ENCODE results near the gene C3orf80. TPM values are rescaled to one million over a fixed set of nuclear protein-coding genes. Genes with fewer than 3 reads are reported as not detected.
A peak's percentile ranks its signal among the peaks of the same experiment; 100 is the strongest.
"Not testable (repeated sequence)": the region's sequence is repeated elsewhere in the genome, so short reads cannot be mapped to it uniquely, and the experiment has no call there.

Gene C3orf80
- total RNA-seq, 1 donor from 2014 or later: not detected

DNA sequence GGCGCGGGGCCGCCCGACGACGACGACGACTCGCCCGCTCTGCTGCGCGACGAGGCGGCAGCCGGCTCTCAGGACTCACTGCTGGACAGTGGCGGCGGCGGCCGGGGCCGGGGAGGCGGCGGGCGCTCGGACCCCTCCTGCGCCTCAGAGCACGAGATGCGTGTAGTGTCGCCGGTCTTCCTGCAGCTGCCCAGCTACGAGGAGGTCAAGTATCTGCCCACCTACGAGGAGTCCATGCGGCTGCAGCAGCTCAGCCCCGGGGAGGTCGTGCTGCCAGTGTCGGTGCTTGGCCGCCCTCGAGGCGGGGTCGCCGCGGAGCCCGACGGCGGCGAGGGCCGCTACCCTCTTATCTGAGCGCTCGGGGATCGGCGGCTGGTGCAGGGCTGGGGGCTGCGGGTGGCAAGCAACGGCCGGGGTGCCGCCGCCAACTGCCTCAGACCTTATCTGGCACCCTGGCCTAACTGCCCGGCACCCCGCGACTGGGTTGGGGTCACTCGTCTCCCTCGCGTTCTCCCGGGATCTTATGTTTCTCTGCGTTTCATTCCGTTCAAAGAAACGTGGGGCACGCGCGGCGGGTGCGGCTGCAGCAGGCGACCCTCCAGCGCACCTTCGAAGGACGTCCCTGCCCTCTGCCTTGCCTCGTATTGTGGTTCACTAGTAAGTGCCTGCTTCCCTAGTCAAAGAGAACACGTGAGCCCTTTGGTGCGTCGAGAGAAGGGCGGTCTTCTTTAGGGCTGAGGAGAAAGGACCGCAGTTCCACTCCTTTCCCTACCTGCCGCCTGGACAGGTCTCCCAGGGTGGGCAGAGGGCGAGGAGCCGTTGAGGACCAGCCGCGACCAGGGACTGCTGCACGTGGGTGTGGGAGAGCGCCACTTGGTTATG is 1.0 kb downstream of the C3orf80 start:
- H3K36me3 Mint-ChIP-seq: no peaks in the 10 kb centered on the region
- H3K27ac Mint-ChIP-seq: peak overlapping the region; percentile 25
- TF ChIP-seq, protein P1, sequence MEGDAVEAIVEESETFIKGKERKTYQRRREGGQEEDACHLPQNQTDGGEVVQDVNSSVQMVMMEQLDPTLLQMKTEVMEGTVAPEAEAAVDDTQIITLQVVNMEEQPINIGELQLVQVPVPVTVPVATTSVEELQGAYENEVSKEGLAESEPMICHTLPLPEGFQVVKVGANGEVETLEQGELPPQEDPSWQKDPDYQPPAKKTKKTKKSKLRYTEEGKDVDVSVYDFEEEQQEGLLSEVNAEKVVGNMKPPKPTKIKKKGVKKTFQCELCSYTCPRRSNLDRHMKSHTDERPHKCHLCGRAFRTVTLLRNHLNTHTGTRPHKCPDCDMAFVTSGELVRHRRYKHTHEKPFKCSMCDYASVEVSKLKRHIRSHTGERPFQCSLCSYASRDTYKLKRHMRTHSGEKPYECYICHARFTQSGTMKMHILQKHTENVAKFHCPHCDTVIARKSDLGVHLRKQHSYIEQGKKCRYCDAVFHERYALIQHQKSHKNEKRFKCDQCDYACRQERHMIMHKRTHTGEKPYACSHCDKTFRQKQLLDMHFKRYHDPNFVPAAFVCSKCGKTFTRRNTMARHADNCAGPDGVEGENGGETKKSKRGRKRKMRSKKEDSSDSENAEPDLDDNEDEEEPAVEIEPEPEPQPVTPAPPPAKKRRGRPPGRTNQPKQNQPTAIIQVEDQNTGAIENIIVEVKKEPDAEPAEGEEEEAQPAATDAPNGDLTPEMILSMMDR (IDR thresholded peaks at IDR 0.05; ENCODE audit: unreplicated experiment): no peak
- peak overlapping the region; percentile 67 for H3K4me3 Mint-ChIP-seq
- peaks cover 12% of the 10 kb centered on the region for H3K4me1 Mint-ChIP-seq
- peaks cover 78% of the 10 kb centered on the region for H3K27me3 Mint-ChIP-seq (ENCODE audit: low read depth)
- peak in 1 of 2 experiments; percentile 43 for DNase-seq (ENCODE audit: low spot score in 2 of 2, unreplicated experiment in 2 of 2)
- H3K9me3 Mint-ChIP-seq: no peaks in the 10 kb centered on the region

DNA sequence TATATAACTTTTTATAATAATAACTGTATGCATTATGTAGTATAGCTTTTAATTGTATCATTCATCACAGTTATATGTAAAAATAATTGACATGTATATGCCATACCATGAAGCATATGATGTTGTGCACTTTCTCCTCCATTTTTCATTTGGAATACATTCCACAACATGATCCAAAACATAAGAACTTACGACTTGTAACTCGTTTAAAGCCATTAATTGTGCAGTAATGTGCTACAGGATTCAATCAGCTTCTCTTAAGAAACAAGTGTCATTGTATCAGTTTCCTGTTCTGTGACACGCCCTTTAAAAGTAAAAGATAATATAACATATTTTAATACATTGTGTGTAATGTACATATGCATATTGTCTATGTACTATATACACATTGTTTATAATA is 2.2 kb downstream of the C3orf80 start:
- peaks cover 12% of the 10 kb centered on the region for H3K4me1 Mint-ChIP-seq
- H3K4me3 Mint-ChIP-seq: no peak overlapping the region
- H3K9me3 Mint-ChIP-seq: no peaks in the 10 kb centered on the region
- no peak for DNase-seq (ENCODE audit: low spot score in 2 of 2, unreplicated experiment in 2 of 2)
- H3K27ac Mint-ChIP-seq: no peak overlapping the region
- TF ChIP-seq, protein P1 (IDR thresholded peaks at IDR 0.05; ENCODE audit: unreplicated experiment): no peak
- no peaks in the 10 kb centered on the region for H3K36me3 Mint-ChIP-seq
- peaks cover 78% of the 10 kb centered on the region for H3K27me3 Mint-ChIP-seq (ENCODE audit: low read depth)

GRCh38 chr3:160232014-160232413 is 6.8 kb downstream of the C3orf80 start:
- no peak overlapping the region for H3K27ac Mint-ChIP-seq
- TF ChIP-seq, protein P1 (IDR thresholded peaks at IDR 0.05; ENCODE audit: unreplicated experiment): no peak
- peaks cover 56% of the 10 kb centered on the region for H3K27me3 Mint-ChIP-seq (ENCODE audit: low read depth)
- no peaks in the 10 kb centered on the region for H3K9me3 Mint-ChIP-seq
- H3K4me1 Mint-ChIP-seq: no peaks in the 10 kb centered on the region
- H3K36me3 Mint-ChIP-seq: no peaks in the 10 kb centered on the region
- no peak for DNase-seq (ENCODE audit: low spot score in 2 of 2, unreplicated experiment in 2 of 2)
- H3K4me3 Mint-ChIP-seq: no peak overlapping the region

DNA sequence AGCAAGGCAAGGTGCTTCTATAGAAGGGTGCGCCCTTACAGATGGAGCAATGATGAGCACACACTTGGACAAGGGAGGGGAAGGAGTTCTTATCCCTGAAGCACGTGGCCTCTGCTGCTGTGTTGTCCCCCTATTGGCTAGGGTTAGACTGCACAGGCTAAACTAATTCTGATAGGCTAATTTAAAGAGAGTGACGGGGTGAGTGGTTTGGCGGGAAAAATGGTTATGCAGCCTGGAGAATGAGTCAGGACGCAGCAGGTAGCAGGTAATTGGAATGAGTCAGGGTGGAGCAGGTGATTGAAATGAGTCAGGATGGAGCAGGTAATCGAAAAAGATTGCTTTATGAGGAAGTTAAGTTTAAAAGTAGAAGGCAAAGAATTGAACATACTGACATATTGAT is 15.5 kb downstream of the C3orf80 start:
- not testable (repeated sequence) for H3K36me3 Mint-ChIP-seq

GRCh38 chr3:160245261-160245800 is 20.1 kb downstream of the C3orf80 start:
- Mint-ChIP-seq H3K27me3 (ENCODE audit: low read depth) (peaks cover under 1% of the 10 kb centered on the region), H3K27ac (no peak overlapping the region), H3K4me3 (no peak overlapping the region), H3K4me1 (no peaks in the 10 kb centered on the region), H3K36me3 (no peaks in the 10 kb centered on the region), H3K9me3 (peaks cover 32% of the 10 kb centered on the region)
- TF ChIP-seq, protein P1 (IDR thresholded peaks at IDR 0.05; ENCODE audit: unreplicated experiment): no peak
- no peak for DNase-seq (ENCODE audit: low spot score in 2 of 2, unreplicated experiment in 2 of 2)

More for the DNA sequence above, 15.5 kb downstream of the C3orf80 start:
- not testable (repeated sequence) for H3K4me3 Mint-ChIP-seq; H3K27me3 Mint-ChIP-seq (ENCODE audit: low read depth); H3K27ac Mint-ChIP-seq; DNase-seq (ENCODE audit: low spot score in 2 of 2, unreplicated experiment in 2 of 2); H3K4me1 Mint-ChIP-seq
- H3K9me3 Mint-ChIP-seq: peaks cover 28% of the 10 kb centered on the region

GRCh38 chr3:160247766-160248165 is 22.5 kb downstream of the C3orf80 start:
- no peak overlapping the region for H3K4me3 Mint-ChIP-seq
- H3K36me3 Mint-ChIP-seq: no peaks in the 10 kb centered on the region
- no peak overlapping the region for H3K27ac Mint-ChIP-seq
- H3K9me3 Mint-ChIP-seq: peaks cover 30% of the 10 kb centered on the region
- DNase-seq (ENCODE audit: low spot score in 2 of 2, unreplicated experiment in 2 of 2): no peak
- TF ChIP-seq, protein P1 (IDR thresholded peaks at IDR 0.05; ENCODE audit: unreplicated experiment): no peak
- H3K4me1 Mint-ChIP-seq: no peaks in the 10 kb centered on the region
- H3K27me3 Mint-ChIP-seq (ENCODE audit: low read depth): no peaks in the 10 kb centered on the region

Data from mesothelial cell of epicardium (in vitro differentiated cells).